Fibroblast of skin of left quadriceps (primary cell): Measurements from ENCODE around the gene AUTS2.
"Not testable (repeated sequence)": the region's sequence is repeated elsewhere in the genome, so short reads cannot be mapped to it uniquely, and the experiment has no call there.

Experiments used
- DNase-seq, 2 experiments: peaks; one replicate each; pipeline ENCODE4 v3.0.0-alpha.2; 2013; ENCODE audit warnings: low read depth in 2 of 2

The AUTS2 gene

DNA sequence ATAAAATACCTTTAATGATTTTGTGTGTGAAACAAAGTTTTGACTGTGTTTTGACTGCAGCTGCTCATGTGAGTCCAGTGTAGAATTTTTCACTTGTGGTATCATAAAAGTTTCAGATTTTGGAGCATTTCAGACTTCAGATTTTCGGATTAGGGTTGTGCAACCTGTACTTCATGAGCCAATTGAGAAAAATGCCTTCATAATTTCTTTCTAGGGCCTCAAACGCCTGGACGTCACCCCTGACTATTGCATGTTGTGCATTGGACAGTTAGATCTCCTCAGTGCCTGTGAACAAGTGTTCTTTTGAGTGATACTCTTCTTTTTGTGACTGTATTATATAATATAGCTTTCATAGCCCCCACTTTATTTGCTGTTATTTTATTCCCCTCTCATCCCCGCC is 161.1 kb downstream of the AUTS2 start:
- no peak for DNase-seq

GRCh38 chr7:69761290-69761922 is 163.1 kb downstream of the AUTS2 start:
- DNase-seq: no peak

DNA sequence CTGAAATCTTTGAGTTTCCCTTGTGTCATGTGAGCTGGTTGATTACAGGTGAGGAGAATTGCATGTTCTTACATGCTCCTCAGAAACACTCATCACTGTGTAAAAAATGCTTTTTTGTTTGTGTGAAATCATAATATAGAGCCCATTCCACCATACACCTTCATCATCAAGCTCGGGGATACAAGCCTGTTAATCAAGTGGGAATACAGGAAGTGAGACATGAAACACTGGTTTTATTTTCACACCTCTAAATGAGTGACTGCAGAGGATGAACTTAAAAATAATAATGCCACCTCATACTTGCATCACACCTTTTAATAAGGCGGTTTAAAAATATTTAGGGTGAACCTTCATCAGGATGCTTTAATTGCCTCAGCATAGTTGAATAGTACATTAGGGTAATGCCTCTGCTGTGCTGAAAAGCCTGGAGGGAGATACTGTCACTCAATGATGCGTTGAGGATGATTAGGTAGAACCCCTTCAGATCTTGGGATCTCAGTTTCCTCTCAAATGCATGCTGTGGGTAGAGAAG is 164.6 kb downstream of the AUTS2 start:
- no peak for DNase-seq

DNA sequence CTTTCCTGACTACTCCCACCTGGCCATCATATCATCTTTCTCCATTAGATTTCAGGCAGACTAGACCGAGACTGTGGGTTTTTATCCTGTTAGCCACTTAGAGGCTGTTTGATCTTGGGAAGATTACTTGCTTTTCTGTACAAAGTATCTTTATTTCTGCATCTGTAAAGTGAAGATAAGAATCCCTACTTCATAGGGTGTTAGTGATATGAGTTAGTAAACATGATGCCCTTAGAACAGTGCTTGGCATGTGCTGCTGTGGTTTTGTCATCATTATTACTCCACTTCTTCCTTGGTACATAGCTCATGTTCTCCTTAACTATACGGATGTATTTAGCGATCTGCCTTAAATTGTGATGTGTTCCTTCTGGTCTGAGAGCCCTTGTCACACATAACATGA is 165.2 kb downstream of the AUTS2 start:
- DNase-seq: no peak

- no peak for DNase-seq
These were observed 165.9 kb downstream of the AUTS2 start for GRCh38 chr7:69764147-69764546.

GRCh38 chr7:69764681-69765080 is 166.4 kb downstream of the AUTS2 start:
- no peak for DNase-seq

GRCh38 chr7:69765879-69766278 is 167.6 kb downstream of the AUTS2 start:
- no peak for DNase-seq

GRCh38 chr7:69768986-69769595 is 170.8 kb downstream of the AUTS2 start:
- DNase-seq: no peak

GRCh38 chr7:69769826-69770225 is 171.6 kb downstream of the AUTS2 start:
- DNase-seq: no peak

DNA sequence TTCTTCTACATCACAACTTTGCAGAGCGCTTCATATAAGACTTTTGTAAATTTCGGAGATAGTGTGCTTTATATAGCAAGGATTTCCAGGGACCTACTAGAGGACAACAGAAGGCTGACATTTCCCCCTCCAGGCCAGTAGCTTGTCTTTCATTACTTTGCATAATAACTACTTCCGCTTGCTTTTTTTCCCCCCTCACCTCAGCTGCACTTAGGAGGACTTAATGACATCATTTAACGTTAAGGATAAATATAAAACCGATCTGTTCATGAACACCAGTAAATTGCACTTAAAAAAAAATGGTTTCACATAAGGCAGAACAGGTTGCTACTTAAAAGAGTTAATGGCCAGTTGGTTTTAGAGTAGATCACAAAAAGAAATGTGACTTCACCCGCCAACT is 172.3 kb downstream of the AUTS2 start:
- DNase-seq: no peak

DNA sequence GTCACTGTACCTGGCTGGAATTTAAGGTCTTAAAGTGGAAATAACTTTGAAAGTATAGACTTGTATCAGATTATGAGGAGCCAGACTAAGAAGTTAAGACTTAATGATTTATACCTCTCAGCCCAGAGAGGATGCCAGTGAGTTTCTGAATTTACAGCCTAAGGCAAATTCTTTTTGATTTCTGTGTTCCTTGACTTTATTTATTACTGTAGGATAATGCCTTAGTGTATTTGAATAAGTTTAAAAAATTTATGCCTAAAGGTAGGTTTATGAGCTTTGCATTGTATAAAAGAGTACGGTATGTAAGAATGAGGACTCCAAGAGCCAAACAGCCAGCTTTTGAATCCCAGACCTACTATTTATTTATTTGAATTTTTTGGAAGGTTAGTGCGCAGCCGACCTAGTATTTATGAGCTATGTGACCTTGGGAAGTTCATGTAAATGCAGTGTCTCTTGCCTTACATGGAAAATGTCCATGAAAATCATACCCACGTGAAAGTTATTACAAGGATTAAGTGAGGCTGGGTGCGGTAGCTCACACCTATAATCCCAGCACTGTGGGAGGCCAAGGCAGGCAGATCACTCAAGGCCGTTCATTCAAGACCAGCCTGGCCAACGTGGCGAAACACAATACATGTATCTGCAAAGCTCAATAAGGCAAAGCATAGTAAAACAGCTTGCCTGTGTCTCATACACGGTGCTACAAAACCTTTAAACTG is 174.6 kb downstream of the AUTS2 start:
- no peak for DNase-seq

- no peak for DNase-seq
These were observed 175.4 kb downstream of the AUTS2 start for GRCh38 chr7:69773535-69774225.

GRCh38 chr7:69775231-69775771 is 177.0 kb downstream of the AUTS2 start:
- no peak for DNase-seq

- DNase-seq: peak; percentile 72 to 74
These were observed 178.3 kb downstream of the AUTS2 start for GRCh38 chr7:69776611-69777010.

DNA sequence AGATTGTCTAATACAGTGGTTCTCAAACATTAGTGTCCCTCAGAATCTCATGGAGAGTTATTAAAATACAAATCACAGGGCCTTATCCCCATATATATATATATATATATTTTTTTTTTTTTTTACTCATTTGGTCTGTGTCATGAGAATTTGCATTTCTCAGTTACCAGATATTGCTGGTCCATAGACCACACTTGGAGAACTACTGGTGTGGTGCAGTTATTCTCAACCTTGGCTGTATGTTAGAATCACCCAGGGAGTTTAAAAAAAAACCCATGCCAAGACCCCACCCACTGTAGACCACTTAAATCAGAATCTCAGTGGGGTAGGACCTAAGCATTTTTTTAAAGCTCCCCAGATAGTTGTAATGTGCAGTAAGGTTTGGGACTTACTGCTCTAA is 179.9 kb downstream of the AUTS2 start:
- no peak for DNase-seq

DNA sequence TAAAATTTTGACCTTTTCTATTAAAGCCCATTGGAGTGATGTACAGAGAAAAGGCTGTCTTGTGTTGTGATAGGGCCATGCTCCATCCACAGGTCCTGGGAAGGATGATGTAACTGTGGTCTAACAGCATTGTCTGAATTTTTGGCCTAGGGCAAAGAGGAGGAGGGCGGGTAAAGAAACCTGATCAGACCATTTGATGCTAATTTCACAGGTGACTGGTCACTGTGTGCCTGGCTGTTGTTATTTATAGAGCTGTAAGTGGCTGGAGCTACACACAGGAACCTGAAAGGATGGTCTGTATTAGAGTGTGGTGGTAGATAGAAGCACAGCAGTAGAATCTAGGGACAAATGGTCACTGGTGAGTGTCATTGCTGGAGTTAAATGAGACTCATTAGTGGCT is 182.1 kb downstream of the AUTS2 start:
- DNase-seq: no peak

DNA sequence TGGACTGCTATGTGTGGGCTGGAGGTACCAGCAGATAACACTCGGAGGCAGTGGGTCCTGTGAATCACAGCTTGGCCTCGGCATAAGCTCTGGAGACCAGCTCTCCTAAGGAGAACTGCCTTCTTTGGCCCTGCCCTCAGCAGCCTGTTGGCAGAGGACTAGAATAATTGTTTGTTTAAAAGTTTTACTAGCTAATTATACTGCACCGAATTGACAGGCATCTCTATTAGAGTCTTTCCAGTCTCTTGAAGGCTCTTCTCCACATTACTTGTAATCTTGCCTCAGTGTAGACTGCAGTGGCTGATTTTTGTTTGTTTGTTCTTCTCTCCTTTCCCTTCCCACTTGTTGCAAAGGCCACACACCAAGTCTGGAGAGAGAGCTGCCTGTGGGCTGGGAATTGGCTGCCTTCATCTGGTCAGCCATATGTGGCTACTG is 183.2 kb downstream of the AUTS2 start:
- no peak for DNase-seq

GRCh38 chr7:69782917-69783684 is 184.8 kb downstream of the AUTS2 start:
- DNase-seq: no peak

DNA sequence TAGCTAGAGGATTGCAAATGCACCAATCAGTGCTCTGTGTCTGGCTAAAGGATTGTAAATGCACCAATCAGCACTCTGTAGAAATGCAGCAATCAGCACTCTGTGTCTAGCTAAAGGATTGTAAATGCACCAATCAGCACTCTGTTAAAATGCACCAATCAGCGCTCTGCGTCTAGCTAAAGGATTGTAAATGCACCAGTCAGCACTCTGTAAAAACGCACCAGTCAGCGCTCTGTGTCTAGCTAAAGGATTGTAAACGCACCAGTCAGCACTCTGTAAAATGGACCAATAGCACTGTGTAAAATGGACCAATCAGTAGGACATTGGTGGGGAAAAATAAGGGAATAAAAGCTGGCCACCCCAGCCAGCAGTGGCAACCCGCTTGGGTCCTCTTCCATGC is 187.9 kb downstream of the AUTS2 start:
- not testable (repeated sequence) for DNase-seq

GRCh38 chr7:69786730-69787395 is 188.6 kb downstream of the AUTS2 start:
- no peak for DNase-seq
